ENCODE measurements around the gene COMMD9.

Gene COMMD9

GRCh38 chr11:36280531-36280930, 8.7 kb downstream of the COMMD9 start:
- DNase-seq (ENCODE audit: low read depth) = no peak
- no peak overlapping the region for H3K4me3 ChIP-seq (ENCODE audit: control insufficient read depth, low read depth, low read length)
- no peak for TF ChIP-seq CTCF (IDR thresholded peaks at IDR 0.05; ENCODE audit: control insufficient read depth, insufficient read depth, low read depth, low read length, missing control alignments)

GRCh38 chr11:36278531-36279282, 10.5 kb downstream of the COMMD9 start:
- H3K4me3 ChIP-seq (ENCODE audit: control insufficient read depth, low read depth, low read length) = no peak overlapping the region
- TF ChIP-seq CTCF (IDR thresholded peaks at IDR 0.05; ENCODE audit: control insufficient read depth, insufficient read depth, low read depth, low read length, missing control alignments) = no peak
- DNase-seq (ENCODE audit: low read depth) = no peak

- TF ChIP-seq CTCF (IDR thresholded peaks at IDR 0.05; ENCODE audit: control insufficient read depth, insufficient read depth, low read depth, low read length, missing control alignments) = no peak
- H3K4me3 ChIP-seq (ENCODE audit: control insufficient read depth, low read depth, low read length) = no peak overlapping the region
- no peak for DNase-seq (ENCODE audit: low read depth)
Measured at GRCh38 chr11:36274414-36274813, 14.8 kb downstream of the COMMD9 start.

GRCh38 chr11:36273110-36273509, 16.1 kb downstream of the COMMD9 start:
- TF ChIP-seq CTCF (IDR thresholded peaks at IDR 0.05; ENCODE audit: control insufficient read depth, insufficient read depth, low read depth, low read length, missing control alignments) = no peak
- H3K4me3 ChIP-seq (ENCODE audit: control insufficient read depth, low read depth, low read length) = no peak overlapping the region
- DNase-seq (ENCODE audit: low read depth) = no peak

GRCh38 chr11:36271794-36272407, 17.3 kb downstream of the COMMD9 start:
- DNase-seq (ENCODE audit: low read depth) = no peak
- H3K4me3 ChIP-seq (ENCODE audit: control insufficient read depth, low read depth, low read length) = no peak overlapping the region
- no peak for TF ChIP-seq CTCF (IDR thresholded peaks at IDR 0.05; ENCODE audit: control insufficient read depth, insufficient read depth, low read depth, low read length, missing control alignments)

GRCh38 chr11:36270701-36271100, 18.5 kb downstream of the COMMD9 start:
- no peak for TF ChIP-seq CTCF (IDR thresholded peaks at IDR 0.05; ENCODE audit: control insufficient read depth, insufficient read depth, low read depth, low read length, missing control alignments)
- no peak for DNase-seq (ENCODE audit: low read depth)
- H3K4me3 ChIP-seq (ENCODE audit: control insufficient read depth, low read depth, low read length) = no peak overlapping the region

Data from AG09309 (cell line).